KG1 (cell line): Measurements from ENCODE around the gene CCL2.

ENCODE experiments used
- DNase-seq: peaks from one replicate; lab custom pipeline; 2025; lab: John Stamatoyannopoulos, UW

The CCL2 gene

DNA sequence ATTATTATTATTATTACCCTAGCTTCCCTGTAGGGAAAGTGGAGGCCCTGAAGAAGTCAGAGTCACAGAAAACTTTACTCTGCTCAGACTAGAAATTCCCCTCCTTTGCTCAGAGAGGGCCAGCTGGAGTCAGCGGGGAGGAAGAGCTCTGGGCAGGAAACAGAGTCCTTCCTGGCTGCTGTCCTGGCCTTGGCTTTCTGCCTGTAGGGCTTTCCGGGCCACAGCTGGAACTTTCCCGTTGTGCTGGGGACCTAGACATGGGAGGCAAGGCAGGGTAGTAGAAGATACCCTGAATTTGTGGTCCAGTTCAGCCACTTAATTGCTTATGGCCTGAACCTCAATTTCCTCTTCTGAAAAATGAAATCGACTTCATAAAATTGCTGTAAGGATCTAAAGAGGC is 14.0 kb upstream of the CCL2 start:
- no peak for DNase-seq

DNA sequence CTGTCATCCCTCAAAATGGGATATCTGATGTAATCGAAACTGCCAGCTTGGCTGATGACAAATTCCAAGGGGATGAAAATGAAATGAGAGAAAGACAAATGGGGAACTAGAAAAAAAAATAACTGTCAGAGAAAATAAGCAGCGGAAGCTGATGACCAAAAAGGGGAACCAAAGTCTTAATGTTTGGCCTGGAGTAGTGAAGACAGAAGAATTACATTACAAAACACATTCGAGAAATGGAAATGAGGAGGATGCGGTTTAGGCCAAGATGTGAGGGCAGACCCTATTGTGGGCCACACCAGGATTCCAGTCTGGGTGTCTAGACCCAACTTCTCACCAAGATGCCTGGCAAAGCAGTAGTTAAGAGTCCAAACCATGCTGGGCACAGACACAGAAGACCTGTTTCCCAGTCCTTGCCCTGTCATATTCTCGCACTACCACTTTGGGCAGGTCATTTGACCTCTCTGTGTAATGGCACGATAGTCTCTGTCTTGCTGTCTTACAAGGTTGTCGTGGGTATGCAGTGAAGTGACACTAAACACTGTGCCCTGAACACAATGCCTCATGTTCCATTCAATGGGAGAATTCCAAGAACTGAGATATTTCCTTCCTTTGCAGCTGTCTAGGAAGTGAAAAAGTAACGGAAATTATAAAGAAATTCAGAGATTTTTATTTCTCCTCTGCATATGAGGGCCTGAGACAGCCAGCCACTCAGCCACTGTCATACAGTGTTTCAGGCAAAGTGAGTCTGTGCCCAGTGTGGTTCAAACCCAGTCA is 12.3 kb upstream of the CCL2 start:
- DNase-seq, result peak; percentile 55

DNA sequence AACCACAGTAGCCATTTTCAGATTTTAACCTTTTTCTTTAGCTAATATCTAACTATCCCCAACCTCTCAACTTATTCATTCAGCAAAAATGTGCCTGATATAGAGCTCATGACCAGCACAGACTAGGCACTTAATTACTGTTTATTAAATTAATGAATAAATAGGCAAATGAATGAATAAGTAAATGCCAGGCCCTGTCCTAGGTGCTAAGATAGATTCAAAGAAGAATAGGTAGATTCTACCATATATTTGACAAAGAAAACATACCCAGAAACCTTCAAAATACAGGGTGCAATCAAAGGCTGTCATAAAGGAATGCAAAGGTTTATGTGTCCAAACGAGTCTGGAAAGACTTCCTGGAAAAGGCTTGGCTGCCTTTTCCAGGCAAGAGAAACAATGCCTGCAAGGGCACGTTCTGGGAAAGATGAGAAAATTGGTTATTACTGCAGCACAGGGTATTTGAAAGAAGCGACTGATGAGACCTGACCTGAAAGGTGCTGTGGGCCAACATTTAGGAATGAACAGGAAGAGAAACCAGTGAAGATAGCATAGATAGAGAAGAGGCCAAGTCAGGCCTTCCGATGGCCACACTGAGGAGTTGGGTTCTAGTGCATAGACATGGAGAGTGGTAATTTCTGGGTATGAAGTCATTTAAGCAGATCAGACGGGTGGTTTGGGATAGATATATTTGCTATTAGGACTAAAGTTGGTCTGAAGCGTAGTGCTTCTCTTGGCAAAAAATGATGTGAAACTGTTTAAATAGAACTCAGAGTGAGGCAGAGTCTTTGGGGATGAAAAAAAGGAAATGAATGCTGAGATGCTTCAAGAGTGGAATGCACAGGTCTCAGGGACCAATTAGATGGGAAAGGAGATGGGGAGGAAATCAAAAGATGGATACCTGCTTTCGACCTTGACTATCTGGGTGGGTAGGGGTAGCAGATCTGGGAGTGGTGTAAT is 11.4 kb upstream of the CCL2 start:
- no peak for DNase-seq

DNA sequence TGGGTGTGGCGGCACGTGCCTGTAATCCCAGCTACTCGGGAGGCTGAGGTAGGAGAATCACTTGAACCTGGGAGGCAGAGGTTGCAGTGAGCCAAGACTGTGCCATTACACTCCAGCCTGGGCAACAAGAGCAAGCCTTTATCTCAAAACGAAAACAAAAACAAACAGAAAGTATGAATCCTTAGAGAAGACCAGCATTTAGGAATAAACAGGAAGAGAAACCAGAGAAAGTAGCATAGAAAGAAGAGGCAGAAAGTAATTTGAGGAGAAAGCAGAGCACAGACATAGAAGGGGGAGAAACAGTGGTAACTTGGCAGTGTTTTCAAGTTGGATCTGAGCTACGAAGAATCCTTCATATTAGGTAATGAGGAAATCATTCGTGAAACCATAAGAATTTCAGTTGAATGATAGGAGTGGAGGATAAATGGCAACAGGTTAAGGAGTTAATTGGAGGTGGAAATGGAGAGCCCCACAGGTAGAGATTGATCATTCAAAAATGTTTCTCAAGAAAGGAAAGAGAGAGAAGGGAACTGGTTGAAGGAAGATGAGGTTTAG is 9.7 kb upstream of the CCL2 start:
- DNase-seq, result no peak

DNA sequence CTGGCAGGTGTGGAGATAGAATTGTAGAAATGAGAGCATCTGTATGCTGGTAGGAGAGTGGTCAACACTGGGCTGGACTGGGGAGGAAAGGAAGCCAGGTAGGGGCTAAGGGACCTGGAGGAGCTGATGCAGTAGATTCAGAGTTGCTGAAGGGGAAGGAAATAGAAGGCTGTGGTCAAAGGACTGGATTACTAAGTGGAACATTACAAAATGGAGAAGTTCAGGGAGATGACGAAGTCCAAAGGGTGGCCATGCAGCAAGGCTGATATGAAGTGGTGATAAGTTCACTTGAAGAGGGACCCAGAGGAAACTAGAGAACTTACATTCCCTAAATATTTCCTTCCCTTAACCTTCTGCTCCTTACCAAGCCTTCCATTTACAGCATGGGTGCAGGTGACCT is 8.6 kb upstream of the CCL2 start:
- DNase-seq, result no peak

DNA sequence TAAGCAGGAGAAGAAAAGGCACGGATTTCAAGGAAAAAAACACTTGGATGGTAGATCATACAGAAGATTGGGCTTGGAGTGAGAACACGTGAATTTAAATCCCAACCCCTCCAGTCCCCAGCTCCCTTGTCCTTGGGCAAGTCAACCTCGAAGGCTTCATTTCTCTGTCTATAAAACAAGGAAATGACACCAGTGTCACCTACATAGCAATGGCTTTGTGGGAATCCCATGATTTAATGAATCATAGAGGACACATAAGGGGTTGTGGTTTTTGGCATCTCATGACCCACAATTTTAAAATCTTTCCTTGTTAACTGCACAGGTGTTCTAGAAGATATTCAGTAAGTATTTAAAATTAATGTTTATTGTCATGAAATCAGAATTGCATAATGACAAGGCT is 8.2 kb upstream of the CCL2 start:
- no peak for DNase-seq

DNA sequence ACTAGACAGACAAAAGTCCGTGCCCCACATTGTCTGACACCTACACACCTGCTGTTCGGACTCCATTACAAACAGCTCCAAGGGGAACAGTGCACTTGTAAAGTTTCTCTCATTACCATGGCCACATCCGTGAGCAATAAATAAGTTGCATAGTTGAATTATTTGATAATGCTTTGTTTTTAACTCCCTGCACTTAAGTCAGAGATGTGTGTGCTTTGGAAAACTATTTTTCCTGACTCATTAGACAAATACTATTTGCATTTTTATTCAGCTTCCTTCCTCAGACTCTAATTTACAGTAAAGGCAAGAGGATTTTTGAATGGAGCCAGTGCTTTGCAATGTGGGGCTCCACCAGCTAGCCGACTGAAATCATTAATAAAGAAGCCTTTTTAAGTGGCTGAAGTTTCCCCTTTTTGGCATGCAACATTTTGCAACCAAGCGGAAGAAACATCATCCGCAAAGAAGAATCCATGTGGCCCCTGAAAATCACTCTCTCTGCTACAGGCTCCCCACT is 6.5 kb upstream of the CCL2 start:
- no peak for DNase-seq

DNA sequence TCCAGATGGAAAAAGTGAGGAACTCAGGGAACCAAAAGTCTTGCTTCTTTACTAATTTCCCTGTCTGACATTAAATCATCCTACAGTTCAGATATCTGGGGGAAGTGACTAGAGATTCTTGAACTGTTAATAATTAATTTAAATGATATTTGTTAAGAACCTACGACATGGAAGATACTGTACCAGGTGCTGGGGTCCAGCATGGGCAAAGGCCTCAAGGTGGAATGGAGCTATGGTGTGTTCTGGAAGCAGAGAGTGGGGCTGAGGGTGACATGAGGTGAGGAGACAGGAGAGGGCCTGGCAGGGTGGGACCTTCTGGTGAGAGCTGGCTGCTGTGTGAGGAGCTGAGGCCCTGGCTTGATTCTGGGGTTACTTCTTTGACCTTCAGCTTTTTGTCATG is 6.0 kb upstream of the CCL2 start:
- no peak for DNase-seq

DNA sequence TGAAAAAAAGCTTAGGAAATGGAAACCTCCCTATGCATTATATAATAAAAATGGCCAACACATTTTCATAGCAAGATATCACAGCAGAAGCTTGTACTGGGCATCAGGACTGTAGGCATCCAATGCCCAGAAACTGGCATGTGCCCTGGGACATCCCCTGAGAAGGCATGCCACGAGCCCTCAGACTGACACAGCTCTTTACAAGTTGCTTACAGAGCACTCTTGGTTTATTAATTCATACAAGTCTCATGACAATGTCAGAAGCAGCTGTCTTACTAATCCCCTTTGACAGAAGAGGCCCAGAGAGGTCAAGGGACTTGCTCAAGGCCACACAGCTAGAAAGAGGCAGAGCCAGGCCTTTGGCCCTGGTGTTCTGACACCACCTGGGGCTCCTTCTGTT is 5.6 kb upstream of the CCL2 start:
- DNase-seq, result no peak

DNA sequence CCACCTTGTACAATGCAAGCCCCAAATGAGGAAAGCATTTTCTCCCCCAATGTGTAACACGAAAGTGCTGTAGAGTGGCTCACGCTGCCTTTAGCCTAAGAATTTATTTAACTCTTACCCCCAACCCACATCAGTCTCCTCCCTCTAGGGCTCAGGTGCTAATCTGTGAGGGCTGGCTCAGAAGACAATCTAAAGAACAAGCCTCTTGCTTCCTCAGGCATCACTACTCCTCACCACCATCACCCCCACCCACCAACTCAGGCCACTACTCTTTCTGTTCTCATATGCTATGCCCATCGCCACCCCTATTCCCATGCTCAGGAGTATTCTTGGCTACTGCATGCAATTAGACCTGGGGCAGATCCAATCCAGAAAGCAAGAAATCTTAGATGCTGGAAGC is 3.9 kb upstream of the CCL2 start:
- no peak for DNase-seq

DNA sequence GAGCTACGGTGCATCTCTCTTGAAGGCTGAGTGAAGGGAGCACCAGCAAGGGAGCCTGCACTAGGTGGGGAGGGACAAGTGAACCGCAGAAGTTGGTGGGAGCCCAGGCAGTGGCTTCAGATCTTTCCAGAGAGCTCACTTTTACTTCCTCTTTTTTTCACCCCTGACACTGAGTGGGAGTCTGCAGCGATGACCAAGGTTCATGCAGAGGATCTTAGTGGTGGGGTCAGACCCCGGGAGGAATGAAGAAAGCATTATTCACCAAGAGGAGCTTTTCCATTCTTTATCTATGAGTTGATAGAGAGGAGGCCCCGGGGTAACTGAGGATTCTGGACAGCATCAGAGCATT is 3.0 kb upstream of the CCL2 start:
- DNase-seq, result peak; percentile 29

DNA sequence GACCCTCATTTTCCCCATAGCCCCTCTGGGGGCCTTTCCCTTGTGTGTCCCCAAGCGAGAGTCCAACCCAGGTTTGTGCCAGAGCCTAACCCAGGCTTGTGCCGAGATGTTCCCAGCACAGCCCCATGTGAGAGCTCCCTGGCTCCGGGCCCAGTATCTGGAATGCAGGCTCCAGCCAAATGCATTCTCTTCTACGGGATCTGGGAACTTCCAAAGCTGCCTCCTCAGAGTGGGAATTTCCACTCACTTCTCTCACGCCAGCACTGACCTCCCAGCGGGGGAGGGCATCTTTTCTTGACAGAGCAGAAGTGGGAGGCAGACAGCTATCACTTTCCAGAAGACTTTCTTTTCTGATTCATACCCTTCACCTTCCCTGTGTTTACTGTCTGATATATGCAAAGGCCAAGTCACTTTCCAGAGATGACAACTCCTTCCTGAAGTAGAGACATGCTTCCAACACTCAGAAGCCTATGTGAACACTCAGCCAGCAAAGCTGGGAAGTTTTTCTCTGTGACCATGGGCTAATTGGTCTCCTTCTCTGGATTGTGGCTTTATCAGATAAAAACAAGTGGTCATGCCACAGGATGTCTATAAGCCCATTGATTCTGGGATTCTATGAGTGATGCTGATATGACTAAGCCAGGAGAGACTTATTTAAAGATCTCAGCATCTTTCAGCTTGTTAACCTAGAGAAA is 2.5 kb upstream of the CCL2 start:
- no peak for DNase-seq

DNA sequence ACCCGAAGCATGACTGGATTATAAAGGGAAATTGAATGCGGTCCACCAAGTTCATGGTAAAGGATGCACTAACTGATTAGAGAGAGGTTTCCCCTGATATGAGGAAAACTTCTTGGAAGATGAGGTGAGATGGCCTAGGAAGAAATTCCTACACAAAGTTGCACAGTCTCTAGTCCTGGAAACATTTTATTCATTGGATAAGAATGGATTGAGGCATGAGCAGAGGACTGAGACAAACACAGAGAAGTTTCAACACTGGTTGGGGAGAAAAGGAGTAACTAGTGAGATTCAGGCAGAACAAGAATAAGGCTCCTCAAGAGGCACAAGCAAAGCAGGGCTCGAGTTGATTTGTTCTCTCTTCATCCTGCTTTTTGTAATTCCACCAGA is 2.0 kb upstream of the CCL2 start:
- DNase-seq, result no peak

DNA sequence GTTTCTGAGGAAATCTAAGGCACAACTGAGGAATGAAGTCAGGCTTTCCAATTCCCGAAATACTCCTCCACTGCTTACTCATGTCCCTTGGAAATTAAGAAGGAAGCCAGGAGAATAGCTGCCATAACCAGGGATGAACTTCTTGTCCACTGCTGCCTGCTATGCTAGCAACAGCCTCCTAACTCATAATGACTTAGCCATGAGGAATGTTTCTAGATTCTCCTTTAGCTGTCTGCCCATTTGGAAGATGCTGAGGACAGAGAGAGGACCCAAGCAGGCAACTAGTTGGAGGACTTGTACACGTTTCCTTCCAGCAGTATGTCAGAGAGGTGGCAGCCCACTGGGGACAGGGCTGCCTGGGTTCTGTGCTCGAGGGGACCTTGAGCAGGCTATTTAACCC is 939 bp upstream of the CCL2 start:
- no peak for DNase-seq

DNA sequence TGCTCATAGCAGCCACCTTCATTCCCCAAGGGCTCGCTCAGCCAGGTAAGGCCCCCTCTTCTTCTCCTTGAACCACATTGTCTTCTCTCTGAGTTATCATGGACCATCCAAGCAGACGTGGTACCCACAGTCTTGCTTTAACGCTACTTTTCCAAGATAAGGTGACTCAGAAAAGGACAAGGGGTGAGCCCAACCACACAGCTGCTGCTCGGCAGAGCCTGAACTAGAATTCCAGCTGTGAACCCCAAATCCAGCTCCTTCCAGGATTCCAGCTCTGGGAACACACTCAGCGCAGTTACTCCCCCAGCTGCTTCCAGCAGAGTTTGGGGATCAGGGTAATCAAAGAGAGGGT is 272 bp downstream of the CCL2 start:
- DNase-seq, result no peak

DNA sequence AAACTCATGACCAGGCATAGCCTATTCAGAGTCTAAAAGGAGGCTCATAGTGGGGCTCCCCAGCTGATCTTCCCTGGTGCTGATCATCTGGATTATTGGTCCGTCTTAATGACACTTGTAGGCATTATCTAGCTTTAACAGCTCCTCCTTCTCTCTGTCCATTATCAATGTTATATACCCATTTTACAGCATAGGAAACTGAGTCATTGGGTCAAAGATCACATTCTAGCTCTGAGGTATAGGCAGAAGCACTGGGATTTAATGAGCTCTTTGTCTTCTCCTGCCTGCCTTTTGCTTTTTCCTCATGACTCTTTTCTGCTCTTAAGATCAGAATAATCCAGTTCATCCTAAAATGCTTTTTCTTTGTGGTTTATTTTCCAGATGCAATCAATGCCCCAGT is 756 bp downstream of the CCL2 start:
- DNase-seq, result no peak

DNA sequence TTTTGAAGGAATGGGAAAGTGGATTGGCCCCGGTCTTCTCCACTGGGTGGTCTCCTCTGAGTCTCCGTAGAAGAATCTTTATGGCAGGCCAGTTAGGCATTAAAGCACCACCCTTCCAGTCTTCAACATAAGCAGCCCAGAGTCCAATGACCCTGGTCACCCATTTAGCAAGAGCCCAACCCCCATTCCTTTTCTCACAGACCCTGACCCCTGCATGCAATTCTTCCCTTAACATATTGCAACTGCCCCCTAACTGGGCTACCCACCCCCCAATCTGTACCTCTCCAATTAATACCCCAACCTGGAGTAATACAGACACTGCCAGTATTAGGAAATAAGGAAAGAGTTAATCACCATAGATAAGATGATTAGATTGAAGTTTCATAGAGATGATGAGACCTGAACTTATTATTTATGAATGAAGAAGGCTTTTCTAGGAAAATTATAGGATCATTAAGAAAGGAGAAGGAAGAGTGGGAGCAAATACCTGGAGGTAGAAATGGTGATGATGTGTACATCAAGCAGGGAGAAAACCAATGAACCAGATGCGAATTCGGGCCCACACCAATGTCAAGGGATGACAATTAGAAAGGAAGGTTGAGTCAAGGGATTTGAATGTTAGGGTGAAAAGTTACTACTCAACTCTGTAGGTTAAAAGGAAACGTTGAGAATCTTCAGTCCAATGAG is 2.4 kb downstream of the CCL2 start:
- no peak for DNase-seq

DNA sequence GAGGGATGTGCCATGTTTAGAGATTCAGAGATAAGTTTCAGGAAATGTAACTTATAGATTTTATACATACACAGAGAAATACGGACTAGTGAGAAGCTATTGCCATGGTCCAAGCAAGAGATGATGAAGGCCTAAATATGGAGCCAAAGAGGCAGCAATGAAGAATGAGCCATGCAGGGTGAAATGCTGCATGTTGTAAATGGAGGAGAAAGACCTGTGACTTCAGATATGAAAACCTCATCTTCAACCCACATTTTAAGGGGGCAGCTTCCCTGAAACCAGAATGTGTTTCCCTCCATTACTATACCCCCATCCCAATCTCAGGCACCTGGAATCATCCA is 2.9 kb downstream of the CCL2 start:
- no peak for DNase-seq

DNA sequence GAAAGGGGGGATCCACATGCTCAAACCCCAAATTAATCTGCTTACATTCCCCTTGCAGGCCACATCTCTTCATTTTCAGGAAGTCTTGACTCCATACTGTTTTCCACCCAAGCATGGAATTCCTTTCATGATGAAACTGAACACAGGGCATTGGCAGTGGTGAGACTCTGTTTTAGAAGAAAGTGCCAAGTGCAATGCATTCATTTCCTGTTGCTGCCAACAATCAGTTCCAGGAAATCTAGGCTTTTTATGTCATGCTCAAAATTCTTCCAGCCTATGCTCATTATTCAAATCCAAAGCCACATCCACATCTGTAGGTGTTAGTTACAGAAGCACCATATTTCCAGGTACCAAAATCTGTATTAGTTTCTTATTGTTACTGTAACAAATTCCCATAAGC is 4.1 kb downstream of the CCL2 start:
- no peak for DNase-seq

DNA sequence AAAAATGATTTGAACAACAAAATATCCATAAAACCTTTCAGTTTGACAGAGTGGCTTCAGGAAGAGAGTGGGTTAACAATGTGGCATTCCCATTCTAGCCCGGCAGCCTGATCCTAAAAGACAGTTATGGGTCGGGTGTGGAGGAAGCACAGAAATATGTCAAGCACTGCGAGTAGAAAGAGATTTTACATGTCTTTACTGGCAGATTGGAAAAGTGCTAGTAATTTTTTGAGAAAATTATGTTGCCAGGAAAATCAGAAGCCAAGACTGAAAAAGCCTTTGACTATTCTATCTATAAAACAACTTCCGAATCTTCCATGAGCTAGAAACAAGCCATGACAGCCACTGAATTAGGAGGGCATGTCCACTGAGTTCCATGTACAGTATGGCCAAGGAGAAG is 5.8 kb downstream of the CCL2 start:
- DNase-seq, result no peak

DNA sequence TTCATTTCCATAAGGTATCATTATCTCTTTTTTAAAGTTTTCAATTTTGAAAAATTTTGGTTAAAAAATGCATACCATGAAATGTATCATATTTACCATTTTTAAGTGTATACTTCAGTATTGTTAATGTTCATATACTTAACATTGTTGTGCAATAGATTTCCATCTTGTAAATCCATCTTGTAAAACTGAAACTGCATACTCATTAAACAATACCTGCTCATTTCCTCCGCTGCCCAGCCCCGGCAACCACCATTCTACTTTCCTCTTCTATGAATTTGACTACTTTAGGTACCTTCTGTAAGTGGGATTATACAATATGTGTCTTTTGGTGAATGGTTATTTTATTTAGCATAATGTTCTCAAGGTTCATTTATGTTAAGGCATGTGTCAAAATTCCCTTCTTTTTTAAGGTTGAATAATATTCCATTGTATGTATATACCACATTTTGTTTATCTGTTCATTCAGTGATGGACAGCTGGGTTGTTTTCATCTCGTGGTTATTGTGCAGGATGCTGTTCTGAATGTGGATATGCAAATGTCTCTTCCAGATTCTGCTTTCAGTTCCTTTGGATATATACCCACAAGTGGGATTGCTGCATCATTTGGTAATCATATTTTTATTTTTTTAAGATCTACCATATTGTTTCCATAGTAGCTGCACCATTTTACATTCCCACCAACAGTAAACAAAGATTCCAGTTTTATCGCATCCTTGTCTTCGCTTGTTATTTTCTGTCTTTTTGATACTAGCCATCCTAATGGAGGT is 6.7 kb downstream of the CCL2 start:
- DNase-seq, result no peak
